ENCODE measurements around the gene KRT20.

DNA sequence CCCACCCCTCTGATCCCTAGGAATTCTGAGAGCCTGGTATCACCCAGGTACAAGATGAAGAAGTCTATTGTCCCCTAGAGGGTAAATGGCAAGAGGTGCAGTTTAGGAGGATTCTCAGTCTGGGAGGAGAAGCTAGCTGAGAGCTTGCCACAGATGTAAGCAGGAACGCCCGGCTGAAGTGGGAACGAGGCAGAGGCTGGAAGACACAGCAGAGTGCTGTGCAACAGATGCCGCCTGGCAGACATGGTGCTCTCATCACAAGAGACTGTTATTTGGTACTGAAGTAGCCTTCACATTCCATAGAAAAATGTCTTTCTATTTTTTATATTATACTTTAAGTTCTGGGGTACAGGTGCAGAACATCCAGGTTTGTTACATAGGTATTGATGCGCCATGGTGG is 20.3 kb upstream of the KRT20 start:
- TF ChIP-seq, protein P1, sequence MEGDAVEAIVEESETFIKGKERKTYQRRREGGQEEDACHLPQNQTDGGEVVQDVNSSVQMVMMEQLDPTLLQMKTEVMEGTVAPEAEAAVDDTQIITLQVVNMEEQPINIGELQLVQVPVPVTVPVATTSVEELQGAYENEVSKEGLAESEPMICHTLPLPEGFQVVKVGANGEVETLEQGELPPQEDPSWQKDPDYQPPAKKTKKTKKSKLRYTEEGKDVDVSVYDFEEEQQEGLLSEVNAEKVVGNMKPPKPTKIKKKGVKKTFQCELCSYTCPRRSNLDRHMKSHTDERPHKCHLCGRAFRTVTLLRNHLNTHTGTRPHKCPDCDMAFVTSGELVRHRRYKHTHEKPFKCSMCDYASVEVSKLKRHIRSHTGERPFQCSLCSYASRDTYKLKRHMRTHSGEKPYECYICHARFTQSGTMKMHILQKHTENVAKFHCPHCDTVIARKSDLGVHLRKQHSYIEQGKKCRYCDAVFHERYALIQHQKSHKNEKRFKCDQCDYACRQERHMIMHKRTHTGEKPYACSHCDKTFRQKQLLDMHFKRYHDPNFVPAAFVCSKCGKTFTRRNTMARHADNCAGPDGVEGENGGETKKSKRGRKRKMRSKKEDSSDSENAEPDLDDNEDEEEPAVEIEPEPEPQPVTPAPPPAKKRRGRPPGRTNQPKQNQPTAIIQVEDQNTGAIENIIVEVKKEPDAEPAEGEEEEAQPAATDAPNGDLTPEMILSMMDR (conservative IDR thresholded peaks at IDR 0.05; ENCODE audit: low read length): no peak
- no peak for TF ChIP-seq EZH2phosphoT487 (IDR thresholded peaks at IDR 0.05; ENCODE audit: borderline replicate concordance)
